HG02678 (cell line): ENCODE results near the gene DHX29.
"Not testable (repeated sequence)": the region's sequence is repeated elsewhere in the genome, so short reads cannot be mapped to it uniquely, and the experiment has no call there.

Experiments used
- ATAC-seq: cut with Tn5 transposase; IDR thresholded peaks from one replicate; pipeline ENCODE4 v1.9.1; 2021; ENCODE audit warnings: mild to moderate bottlenecking, moderate library complexity; ENCODE audit not compliant: unreplicated experiment

DHX29 gene

GRCh38 chr5:55307383-55308253 is at the start of gene DHX29, which contains the start of gene MTREX:
TSS of gene DHX29 (minus strand) at chr5:55307694. CDS start at chr5:55307573, 121 bp downstream.
TSS of gene MTREX (plus strand) at chr5:55307989. CDS start at chr5:55308014, 25 bp downstream.
- peak; percentile 95 for ATAC-seq

DNA sequence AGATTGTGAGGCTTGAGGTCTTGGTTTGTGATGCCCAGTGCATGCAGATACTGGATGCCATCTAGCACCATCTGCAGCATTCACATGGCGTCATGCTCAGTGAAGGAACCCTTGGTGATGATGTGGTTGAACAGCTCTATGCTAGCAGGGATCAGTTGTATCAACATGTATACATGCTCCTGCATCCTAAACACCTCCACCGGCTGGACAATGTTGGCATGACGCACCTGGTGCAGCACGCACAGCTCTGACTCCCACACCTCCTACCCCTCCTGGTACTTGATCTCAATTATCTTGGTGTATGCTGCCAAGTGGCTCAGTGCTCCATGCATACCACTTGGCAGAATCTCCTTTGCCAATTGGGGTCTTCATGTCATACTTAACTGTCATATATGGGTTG is 49.4 kb upstream of the DHX29 start:
- no peak for ATAC-seq

DNA sequence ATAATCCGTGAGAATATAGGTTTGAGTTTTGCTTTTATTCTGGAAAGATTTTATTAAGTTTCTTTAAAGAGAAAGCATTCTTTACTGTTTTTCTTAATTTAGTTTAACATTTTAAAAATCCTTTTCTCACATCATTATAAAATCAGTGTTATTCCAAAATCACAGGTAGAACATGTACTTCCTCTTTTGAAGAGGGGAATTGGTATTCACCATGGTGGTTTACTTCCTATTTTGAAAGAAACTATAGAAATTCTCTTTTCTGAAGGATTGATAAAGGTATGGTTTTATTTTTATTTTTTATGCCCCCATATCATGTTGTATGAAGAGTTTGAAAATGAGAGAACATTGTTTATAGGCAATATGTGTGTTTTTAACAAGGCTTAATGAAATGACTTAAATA is 43.3 kb upstream of the DHX29 start:
- no peak for ATAC-seq

- no peak for ATAC-seq
Observed at GRCh38 chr5:55347786-55348185, 40.3 kb upstream of the DHX29 start.

DNA sequence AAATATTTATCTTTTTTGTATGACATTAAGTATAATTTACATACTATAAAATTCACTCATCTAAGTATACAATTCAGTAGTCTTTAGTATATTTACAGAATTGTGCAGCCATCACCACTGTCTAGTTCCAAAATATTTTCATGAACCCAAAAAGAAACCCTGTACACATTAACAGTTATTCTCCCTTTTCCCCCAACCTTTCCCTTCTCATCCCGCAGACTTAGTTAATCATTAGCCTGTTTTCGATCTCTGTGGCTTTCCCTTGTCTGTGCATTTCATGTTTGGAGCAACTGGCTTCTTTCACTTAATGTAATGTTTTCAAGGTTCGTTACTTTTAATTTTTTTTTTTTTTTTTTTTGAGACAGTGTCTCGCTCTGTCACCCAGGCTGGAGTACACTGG is 37.8 kb upstream of the DHX29 start:
- no peak for ATAC-seq

DNA sequence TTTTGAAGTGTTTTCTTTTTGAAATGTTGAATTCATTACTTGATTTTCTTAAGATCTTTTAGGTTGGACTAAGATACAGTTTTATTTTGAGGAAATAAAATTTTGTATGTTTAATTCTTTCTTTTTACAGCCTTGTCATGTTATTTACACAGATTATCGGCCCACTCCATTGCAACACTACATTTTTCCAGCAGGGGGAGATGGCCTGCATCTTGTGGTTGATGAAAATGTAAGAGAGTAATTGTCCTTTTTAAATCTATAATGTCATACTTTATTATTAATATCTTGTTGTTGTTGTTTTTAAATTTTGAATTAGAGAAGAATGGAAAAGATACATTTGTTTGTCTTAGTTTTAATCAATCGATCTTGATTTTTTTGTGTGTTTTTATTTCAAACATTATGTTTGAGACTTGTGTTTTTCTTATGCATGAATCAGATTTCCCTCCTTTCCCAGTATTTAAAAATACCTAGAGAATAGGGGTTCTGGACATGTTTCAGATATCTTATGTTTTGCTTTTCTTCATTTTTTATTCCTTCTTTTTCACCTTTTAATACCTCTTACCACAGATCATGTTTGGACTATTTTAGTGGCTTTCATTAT is 37.0 kb upstream of the DHX29 start:
- no peak for ATAC-seq

DNA sequence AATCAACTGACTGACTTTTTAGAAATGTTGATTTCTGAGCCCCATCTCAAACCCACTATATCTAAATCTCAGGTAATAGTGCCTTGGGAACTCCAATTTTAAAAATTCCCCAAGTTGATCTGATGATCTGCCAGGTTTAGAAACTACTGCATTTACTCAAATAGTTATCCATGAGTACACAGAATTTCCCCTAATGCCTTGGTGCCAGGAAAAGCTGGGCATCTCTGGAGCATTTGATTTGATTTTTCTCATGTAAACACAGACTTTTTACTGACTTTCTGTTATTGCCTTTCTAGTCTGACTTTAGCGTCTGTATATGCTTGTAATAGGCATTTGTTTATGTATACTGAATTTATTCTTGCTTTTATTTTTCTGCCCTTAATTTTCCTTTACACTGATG is 36.1 kb upstream of the DHX29 start:
- no peak for ATAC-seq

DNA sequence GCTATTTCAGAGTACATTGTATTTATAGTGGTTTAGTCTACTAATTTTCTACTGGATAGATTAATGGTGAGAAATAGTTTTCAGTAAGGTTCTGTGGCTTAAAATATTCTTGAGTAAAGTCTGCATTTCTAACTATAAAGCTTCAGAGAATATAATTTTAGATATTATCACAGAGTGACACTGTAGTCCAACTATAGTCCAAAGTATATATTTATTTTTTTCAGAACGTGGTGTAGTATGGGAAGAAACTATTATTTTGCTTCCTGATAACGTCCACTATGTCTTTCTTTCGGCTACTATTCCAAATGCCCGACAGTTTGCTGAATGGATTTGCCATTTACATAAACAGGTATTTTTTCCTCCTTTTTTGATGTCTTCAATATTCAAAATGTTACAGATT is 35.6 kb upstream of the DHX29 start:
- no peak for ATAC-seq

GRCh38 chr5:55338810-55339243 is 31.3 kb upstream of the DHX29 start:
- peak; percentile 77 for ATAC-seq

DNA sequence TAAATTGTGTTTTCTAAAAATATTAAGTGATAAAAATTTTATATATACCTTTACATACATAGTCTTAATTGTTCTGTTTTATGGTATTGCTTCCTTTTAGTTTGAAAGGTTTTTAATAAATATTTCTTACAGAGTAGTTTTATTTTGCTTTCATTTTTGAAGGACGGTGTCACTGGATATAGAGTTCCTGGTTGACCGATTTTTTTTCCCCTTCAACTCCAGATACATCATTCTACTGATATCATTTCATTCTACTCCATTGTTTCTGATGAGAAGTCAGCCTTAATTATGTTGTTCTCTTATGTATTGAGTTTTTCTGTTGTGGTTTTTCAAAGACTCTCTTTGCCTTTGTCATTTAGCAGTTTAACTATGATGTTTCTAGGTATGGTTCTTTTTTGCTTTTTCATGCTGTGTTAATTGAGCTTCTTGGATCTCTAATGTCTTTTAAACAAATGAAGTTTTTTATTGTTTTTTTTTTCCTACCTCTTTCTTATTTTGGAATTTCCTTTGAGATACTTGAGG is 30.7 kb upstream of the DHX29 start:
- no peak for ATAC-seq

DNA sequence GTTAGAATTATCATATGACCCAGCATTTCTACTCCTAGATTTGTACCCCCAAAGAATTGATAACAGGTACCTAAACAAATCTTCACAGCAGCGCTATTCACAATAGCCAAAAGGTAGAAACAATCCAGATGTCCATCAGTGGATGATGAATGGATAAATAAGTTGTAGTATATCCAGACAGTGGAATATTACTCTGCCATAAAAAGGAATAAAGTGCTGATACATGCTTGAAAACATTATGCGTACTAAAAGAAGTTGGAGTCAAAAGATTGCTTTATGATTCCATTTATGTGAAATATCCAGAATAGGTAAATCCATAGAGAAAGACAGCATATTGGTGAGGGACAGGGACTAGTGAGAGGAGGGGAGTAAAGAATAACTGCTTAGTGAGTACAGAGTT is 26.3 kb upstream of the DHX29 start:
- ATAC-seq, result no peak

GRCh38 chr5:55333017-55333416 is 25.5 kb upstream of the DHX29 start:
- ATAC-seq, result no peak

DNA sequence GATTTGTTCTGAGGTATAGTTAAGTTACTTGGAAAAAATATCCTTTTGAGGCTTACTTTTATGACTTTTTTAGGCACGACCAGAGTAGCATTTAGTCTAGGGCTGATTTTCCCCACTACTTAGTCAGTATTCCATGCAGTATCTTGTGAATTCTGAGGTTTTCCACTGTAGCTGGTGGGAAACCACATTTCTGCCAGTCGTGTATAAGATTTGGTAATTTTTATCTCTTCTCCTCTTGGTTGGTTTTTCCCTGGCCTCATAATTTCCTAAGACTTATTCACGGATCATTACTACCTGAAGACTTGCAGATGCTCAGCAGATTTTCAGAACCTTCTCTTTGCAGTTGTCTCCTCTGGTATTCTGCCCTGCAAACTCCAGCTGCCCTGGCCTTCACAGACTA is 23.8 kb upstream of the DHX29 start:
- ATAC-seq, result no peak

GRCh38 chr5:55327281-55327680 is 19.8 kb upstream of the DHX29 start:
- ATAC-seq, result no peak

GRCh38 chr5:55325621-55326020 is 18.1 kb upstream of the DHX29 start:
- ATAC-seq, result no peak

- peak; percentile 57 for ATAC-seq
Observed at GRCh38 chr5:55324815-55325418, 17.4 kb upstream of the DHX29 start.

- ATAC-seq, result no peak
Observed at GRCh38 chr5:55324006-55324405, 16.5 kb upstream of the DHX29 start.

- no peak for ATAC-seq
Observed at GRCh38 chr5:55320571-55320970, 13.1 kb upstream of the DHX29 start.

DNA sequence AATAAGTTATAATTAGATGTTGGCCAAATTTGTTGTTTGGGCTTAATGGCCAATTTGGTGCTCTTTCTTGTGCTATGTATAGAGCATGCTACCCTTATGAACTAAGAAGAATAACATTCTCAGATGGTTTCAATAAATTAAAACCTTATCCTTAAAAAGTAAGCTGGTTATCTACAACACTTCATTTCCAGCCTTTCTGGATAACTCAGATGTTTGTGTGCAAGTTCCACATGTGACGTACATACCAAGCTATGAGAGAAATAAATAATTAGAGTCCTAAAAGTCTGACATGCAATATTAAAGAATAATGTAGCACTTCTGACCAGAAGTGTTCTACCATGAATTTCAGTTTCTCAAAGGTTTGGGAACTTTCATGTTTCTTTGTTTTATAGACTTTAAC is 12.0 kb upstream of the DHX29 start:
- ATAC-seq, result no peak

GRCh38 chr5:55318237-55318636 is 10.7 kb upstream of the DHX29 start:
- ATAC-seq, result not testable (repeated sequence)

DNA sequence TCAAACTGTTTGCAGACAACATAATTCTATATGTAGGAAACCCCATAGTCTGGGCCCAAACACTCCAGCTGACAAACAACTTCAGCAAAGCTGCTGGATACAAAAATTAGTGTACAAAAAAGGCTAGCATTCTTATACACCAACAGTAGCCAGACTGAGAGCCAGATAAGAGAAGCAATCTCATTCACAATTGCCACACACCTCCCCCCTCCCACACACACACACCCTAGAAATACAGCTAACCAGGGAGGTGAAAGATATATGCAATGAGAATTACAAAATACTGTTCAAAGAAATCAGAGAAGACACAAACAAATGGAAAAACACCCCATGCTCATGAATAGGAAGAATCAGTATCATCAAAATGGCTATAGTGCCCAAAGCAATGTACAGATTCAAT is 9.3 kb upstream of the DHX29 start:
- no peak for ATAC-seq

- ATAC-seq, result no peak
Observed at GRCh38 chr5:55316289-55316688, 8.8 kb upstream of the DHX29 start.
